Vagina (tissue), 2 donors: ENCODE measurements around the gene ZNF484.

Source experiments
- CTCF ChIP-seq, 3 experiments: fragments of 450-650 bp in 2 of 3; fragments of 200-600 bp in 1 of 3; sonication (generic) in 1 of 3; IDR thresholded peaks; one replicate each; pipeline ENCODE4 v1.5.1; 2017 to 2019; ENCODE audit warnings: antibody characterized with exemption in 3 of 3, mild to moderate bottlenecking in 2 of 3, moderate library complexity in 2 of 3
- POLR2A ChIP-seq, 2 donors: fragments of 450-650 bp; IDR thresholded peaks; one replicate each; pipeline ENCODE4 v1.6.1; 2017; ENCODE audit warnings: antibody characterized with exemption in 2 of 2, mild to moderate bottlenecking in 2 of 2, moderate library complexity in 2 of 2
- POLR2AphosphoS5 ChIP-seq, 2 donors: sonication (generic); formaldehyde crosslinking; IDR thresholded peaks; one replicate each; pipeline ENCODE4 v1.9.0; 2017; ENCODE audit warnings: antibody characterized with exemption in 2 of 2, mild to moderate bottlenecking in 2 of 2, low read depth in 1 of 2; ENCODE audit not compliant: insufficient read depth in 1 of 2

- TF ChIP-seq CTCF (IDR thresholded peaks at IDR 0.05) (no peak), POLR2A (IDR thresholded peaks at IDR 0.05) (no peak), POLR2AphosphoS5 (IDR thresholded peaks at IDR 0.05; ENCODE audit: insufficient read depth in 1 of 2, low read depth in 1 of 2) (no peak)
Measured at GRCh38 chr9:92850898-92851297, 26.9 kb downstream of the ZNF484 start.
